ENCODE data around the gene LCN12.

LCN12 gene

GRCh38 chr9:136921307-136921706, 30.8 kb upstream of the LCN12 start:
- H3K27me3 Mint-ChIP-seq = no peaks in the 10 kb centered on the region
- peaks cover 0 to 4% of the 10 kb centered on the region in 2 donors for H3K4me1 Mint-ChIP-seq
- ATAC-seq (replicated peaks) (no peak), DNase-seq (no peak)
- peaks cover 51 to 63% of the 10 kb centered on the region in 2 donors for H3K36me3 Mint-ChIP-seq
- no peak overlapping the region for H3K4me3 Mint-ChIP-seq
- H3K9me3 Mint-ChIP-seq = no peaks in the 10 kb centered on the region
- H3K27ac Mint-ChIP-seq = no peak overlapping the region

GRCh38 chr9:136921718-136922117, 30.4 kb upstream of the LCN12 start:
- H3K9me3 Mint-ChIP-seq = no peaks in the 10 kb centered on the region
- peak overlapping the region; percentile 65 for H3K27ac Mint-ChIP-seq
- ATAC-seq (replicated peaks) (no peak), DNase-seq (no peak)
- H3K4me1 Mint-ChIP-seq = peaks cover 0 to 4% of the 10 kb centered on the region in 2 donors
- peaks cover 49 to 62% of the 10 kb centered on the region in 2 donors for H3K36me3 Mint-ChIP-seq
- H3K4me3 Mint-ChIP-seq = no peak overlapping the region
- no peaks in the 10 kb centered on the region for H3K27me3 Mint-ChIP-seq

GRCh38 chr9:136922540-136922939, 29.5 kb upstream of the LCN12 start:
- ATAC-seq (replicated peaks) (no peak), DNase-seq (no peak)
- H3K27me3 Mint-ChIP-seq = no peaks in the 10 kb centered on the region
- peaks cover 0 to 1% of the 10 kb centered on the region in 2 donors for H3K4me1 Mint-ChIP-seq
- H3K9me3 Mint-ChIP-seq = no peaks in the 10 kb centered on the region
- peak overlapping the region; percentile 81 for H3K27ac Mint-ChIP-seq
- no peak overlapping the region for H3K4me3 Mint-ChIP-seq
- H3K36me3 Mint-ChIP-seq = peaks cover 42 to 59% of the 10 kb centered on the region in 2 donors

GRCh38 chr9:136923881-136924280, 28.2 kb upstream of the LCN12 start:
- ATAC-seq (replicated peaks) (no peak), DNase-seq (no peak)
- H3K9me3 Mint-ChIP-seq = no peaks in the 10 kb centered on the region
- H3K27me3 Mint-ChIP-seq = no peaks in the 10 kb centered on the region
- H3K27ac Mint-ChIP-seq = peak overlapping the region; percentile 84
- no peak overlapping the region for H3K4me3 Mint-ChIP-seq
- peaks cover 5% of the 10 kb centered on the region in 2 donors for H3K4me1 Mint-ChIP-seq
- peaks cover 45 to 65% of the 10 kb centered on the region in 2 donors for H3K36me3 Mint-ChIP-seq

- Mint-ChIP-seq H3K4me1 (peaks cover 8 to 12% of the 10 kb centered on the region in 2 donors), H3K27me3 (no peaks in the 10 kb centered on the region), H3K27ac (peak overlapping the region; percentile 71), H3K9me3 (no peaks in the 10 kb centered on the region), H3K36me3 (peaks cover 38 to 61% of the 10 kb centered on the region in 2 donors), H3K4me3 (no peak overlapping the region)
- DNase-seq (no peak), ATAC-seq (replicated peaks) (no peak)
Measured at GRCh38 chr9:136925414-136926153, 26.5 kb upstream of the LCN12 start.

GRCh38 chr9:136926154-136926704, 25.8 kb upstream of the LCN12 start:
- Mint-ChIP-seq H3K27ac (peak overlapping the region; percentile 72), H3K4me1 (peaks cover 8 to 15% of the 10 kb centered on the region in 2 donors), H3K36me3 (peaks cover 38 to 63% of the 10 kb centered on the region in 2 donors), H3K9me3 (no peaks in the 10 kb centered on the region), H3K4me3 (no peak overlapping the region), H3K27me3 (no peaks in the 10 kb centered on the region)
- peak in 1 of 2 donors; percentile 42 for ATAC-seq (replicated peaks)
- no peak for DNase-seq

GRCh38 chr9:136926749-136927148, 25.3 kb upstream of the LCN12 start:
- H3K4me3 Mint-ChIP-seq = peak overlapping the region in 1 of 2 donors; percentile 15
- no peak for ATAC-seq (replicated peaks)
- peaks cover 10 to 20% of the 10 kb centered on the region in 2 donors for H3K4me1 Mint-ChIP-seq
- no peaks in the 10 kb centered on the region for H3K9me3 Mint-ChIP-seq
- DNase-seq = no peak
- peaks cover 39 to 67% of the 10 kb centered on the region in 2 donors for H3K36me3 Mint-ChIP-seq
- peak overlapping the region; percentile 75 for H3K27ac Mint-ChIP-seq
- H3K27me3 Mint-ChIP-seq = no peaks in the 10 kb centered on the region

- Mint-ChIP-seq H3K27ac (peak overlapping the region; percentile 86), H3K36me3 (peaks cover 35 to 64% of the 10 kb centered on the region in 2 donors), H3K4me3 (no peak overlapping the region), H3K4me1 (peaks cover 15 to 27% of the 10 kb centered on the region in 2 donors), H3K27me3 (no peaks in the 10 kb centered on the region), H3K9me3 (no peaks in the 10 kb centered on the region)
- DNase-seq (no peak), ATAC-seq (replicated peaks) (no peak)
Measured at GRCh38 chr9:136927343-136928271, 24.5 kb upstream of the LCN12 start.

- Mint-ChIP-seq H3K27ac (peak overlapping the region; percentile 86), H3K27me3 (no peaks in the 10 kb centered on the region), H3K4me1 (peaks cover 21 to 34% of the 10 kb centered on the region in 2 donors), H3K9me3 (no peaks in the 10 kb centered on the region), H3K36me3 (peaks cover 34 to 64% of the 10 kb centered on the region in 2 donors), H3K4me3 (no peak overlapping the region)
- DNase-seq (no peak), ATAC-seq (replicated peaks) (peak; percentile 45 to 54)
Measured at GRCh38 chr9:136928591-136928990, 23.5 kb upstream of the LCN12 start.

GRCh38 chr9:136930014-136930413, 22.1 kb upstream of the LCN12 start:
- H3K4me3 Mint-ChIP-seq = no peak overlapping the region
- H3K36me3 Mint-ChIP-seq = peaks cover 34 to 60% of the 10 kb centered on the region in 2 donors
- DNase-seq = no peak
- H3K4me1 Mint-ChIP-seq = peaks cover 21 to 34% of the 10 kb centered on the region in 2 donors
- no peaks in the 10 kb centered on the region for H3K27me3 Mint-ChIP-seq
- H3K27ac Mint-ChIP-seq = peak overlapping the region; percentile 66
- ATAC-seq (replicated peaks) = no peak
- H3K9me3 Mint-ChIP-seq = no peaks in the 10 kb centered on the region

GRCh38 chr9:136931611-136932130, 20.4 kb upstream of the LCN12 start:
- peak overlapping the region; percentile 93 for H3K27ac Mint-ChIP-seq
- H3K4me1 Mint-ChIP-seq = peaks cover 21 to 34% of the 10 kb centered on the region in 2 donors
- ATAC-seq (replicated peaks) = peak in 1 of 2 donors; percentile 18
- H3K36me3 Mint-ChIP-seq = peaks cover 36 to 63% of the 10 kb centered on the region in 2 donors
- peak overlapping the region in 1 of 2 donors; percentile 52 for H3K4me3 Mint-ChIP-seq
- H3K27me3 Mint-ChIP-seq = no peaks in the 10 kb centered on the region
- H3K9me3 Mint-ChIP-seq = no peaks in the 10 kb centered on the region
- DNase-seq = no peak

- ATAC-seq (replicated peaks) (no peak), DNase-seq (no peak)
- Mint-ChIP-seq H3K27ac (no peak overlapping the region), H3K27me3 (no peaks in the 10 kb centered on the region), H3K36me3 (peaks cover 44 to 70% of the 10 kb centered on the region in 2 donors), H3K4me1 (peaks cover 24 to 30% of the 10 kb centered on the region in 2 donors), H3K4me3 (no peak overlapping the region), H3K9me3 (no peaks in the 10 kb centered on the region)
Measured at GRCh38 chr9:136934277-136934676, 17.8 kb upstream of the LCN12 start.

- H3K4me3 Mint-ChIP-seq = no peak overlapping the region
- peaks cover 21 to 30% of the 10 kb centered on the region in 2 donors for H3K4me1 Mint-ChIP-seq
- DNase-seq (no peak), ATAC-seq (replicated peaks) (no peak)
- H3K9me3 Mint-ChIP-seq = no peaks in the 10 kb centered on the region
- H3K27me3 Mint-ChIP-seq = no peaks in the 10 kb centered on the region
- H3K27ac Mint-ChIP-seq = no peak overlapping the region
- peaks cover 45 to 66% of the 10 kb centered on the region in 2 donors for H3K36me3 Mint-ChIP-seq
Measured at GRCh38 chr9:136935651-136936050, 16.4 kb upstream of the LCN12 start.

- Mint-ChIP-seq H3K9me3 (no peaks in the 10 kb centered on the region), H3K4me1 (peaks cover 20 to 21% of the 10 kb centered on the region in 2 donors), H3K27me3 (no peaks in the 10 kb centered on the region), H3K4me3 (no peak overlapping the region), H3K27ac (no peak overlapping the region), H3K36me3 (peaks cover 47 to 65% of the 10 kb centered on the region in 2 donors)
- no peak for ATAC-seq (replicated peaks)
- DNase-seq = no peak
Measured at GRCh38 chr9:136936645-136937170, 15.4 kb upstream of the LCN12 start.

Data from stimulated activated naive B cell treated with anti-CD40 and anti-IgM and Interleukin-4, amounts not matched to agents 10 μg/mL and 1 μg/mL and 100 μg/mL, for 72 hours (primary cell).